Caki2 (cell line): ENCODE data around the gene NOP56. TPM values are rescaled to one million over a fixed set of nuclear protein-coding genes. Genes with fewer than 3 reads are reported as not detected.
"Not testable (repeated sequence)": the region's sequence is repeated elsewhere in the genome, so short reads cannot be mapped to it uniquely, and the experiment has no call there.

Source experiments
- DNase-seq: peaks from one replicate; pipeline ENCODE4 v3.0.0-alpha.2; 2015; ENCODE audit warnings: low read depth
- in situ Hi-C: cut with HindIII; loops from 2 replicates; pipeline ENCODE4 v1.10.0; 2016; ENCODE audit warnings: low sequenced_read_pairs, low pct_unique_long_range_greater_than_20kb, mixed read lengths
- total RNA-seq: library from RNA; depleted of rRNA; stranded (reverse); fragments of >200 nt; shearing (Covaris generic); gene quantifications from 2 replicates; pipeline ENCODE4 v1.2.3, GENCODE V29; 2014; ENCODE audit warnings: low replicate concordance

The NOP56 gene
- total RNA-seq, 1 experiment from 2014 or later, result 336 TPM

DNA sequence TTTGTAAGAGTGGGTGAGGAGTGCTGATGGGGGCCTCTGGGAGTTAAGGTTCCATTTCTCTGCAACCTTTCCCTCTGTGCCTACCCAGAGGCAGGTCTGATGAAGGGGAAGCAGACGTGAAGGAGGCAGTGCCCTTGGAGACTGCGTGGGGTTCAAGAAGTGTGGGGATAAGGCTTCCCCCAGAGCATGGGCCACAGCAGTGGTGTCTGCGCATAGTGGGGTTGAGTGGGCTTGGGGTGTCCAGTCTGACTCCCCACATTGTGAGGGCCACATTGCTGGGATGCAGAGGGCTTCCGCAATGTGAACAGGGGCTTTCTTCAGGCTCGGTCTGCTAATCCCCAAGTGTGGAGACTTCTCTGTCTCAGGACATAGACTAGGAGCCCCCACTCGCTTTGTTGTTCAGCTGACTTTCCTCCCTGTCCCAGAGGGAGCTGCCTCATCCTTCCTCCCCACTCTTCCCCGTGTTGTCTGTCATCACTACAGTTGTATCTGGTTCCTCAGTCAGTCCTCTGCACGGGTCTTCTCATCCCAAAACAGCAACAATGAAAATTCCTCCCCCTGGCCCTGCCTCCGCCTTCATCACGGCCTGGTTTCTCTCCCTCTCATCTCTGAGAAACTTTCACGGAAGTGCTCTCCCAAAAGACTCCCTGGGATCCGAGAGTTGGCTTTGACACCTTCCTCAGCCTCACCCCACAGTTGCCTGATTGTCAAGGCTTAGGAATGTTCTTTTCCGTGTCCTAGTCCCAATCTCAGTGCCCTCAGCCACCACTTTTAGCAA, 43.0 kb downstream of the NOP56 start:
- in situ Hi-C loops, result no loop called here
- no peak for DNase-seq

GRCh38 chr20:2695984-2696525, 43.6 kb downstream of the NOP56 start:
- DNase-seq, in situ Hi-C loops: not testable (repeated sequence)

- in situ Hi-C loops, result no loop called here
- DNase-seq, result no peak
Measured at GRCh38 chr20:2696646-2697045, 44.2 kb downstream of the NOP56 start.

- in situ Hi-C loops, result no loop called here
- DNase-seq, result no peak
Measured at GRCh38 chr20:2697768-2698167, 45.3 kb downstream of the NOP56 start.

DNA sequence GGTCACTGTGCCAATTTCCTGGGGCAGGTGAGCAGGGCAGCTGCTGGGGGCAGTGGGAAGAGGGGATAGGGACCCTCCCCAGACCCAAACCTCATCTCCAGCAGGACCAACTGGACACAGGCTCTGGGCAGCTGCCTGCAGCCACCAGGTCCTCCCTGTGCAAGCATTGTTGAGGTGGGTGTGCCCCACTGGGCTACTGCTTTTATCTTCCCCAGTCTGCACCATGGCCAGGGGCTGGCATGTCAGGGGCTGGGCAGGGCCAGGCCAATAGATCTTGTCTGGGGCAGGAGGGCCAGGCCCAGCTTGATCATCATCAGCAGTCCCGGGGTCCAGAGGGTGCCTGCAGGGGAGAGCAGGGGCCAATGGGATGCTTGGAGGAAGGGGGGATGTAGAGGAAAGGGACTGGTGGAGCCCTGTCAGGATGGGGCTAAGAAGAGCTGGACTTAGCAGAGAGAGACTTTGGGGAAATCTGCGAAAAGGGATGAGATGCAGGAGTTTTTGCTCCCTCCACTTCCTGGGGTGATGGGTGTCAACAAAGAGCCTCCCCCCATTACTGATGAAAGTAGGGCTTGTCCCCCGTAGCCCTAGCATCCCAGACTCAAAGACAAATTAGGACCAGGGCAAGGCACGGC, 45.9 kb downstream of the NOP56 start:
- in situ Hi-C loops, result no loop called here
- no peak for DNase-seq

GRCh38 chr20:2698912-2699311, 46.5 kb downstream of the NOP56 start:
- no peak for DNase-seq

DNA sequence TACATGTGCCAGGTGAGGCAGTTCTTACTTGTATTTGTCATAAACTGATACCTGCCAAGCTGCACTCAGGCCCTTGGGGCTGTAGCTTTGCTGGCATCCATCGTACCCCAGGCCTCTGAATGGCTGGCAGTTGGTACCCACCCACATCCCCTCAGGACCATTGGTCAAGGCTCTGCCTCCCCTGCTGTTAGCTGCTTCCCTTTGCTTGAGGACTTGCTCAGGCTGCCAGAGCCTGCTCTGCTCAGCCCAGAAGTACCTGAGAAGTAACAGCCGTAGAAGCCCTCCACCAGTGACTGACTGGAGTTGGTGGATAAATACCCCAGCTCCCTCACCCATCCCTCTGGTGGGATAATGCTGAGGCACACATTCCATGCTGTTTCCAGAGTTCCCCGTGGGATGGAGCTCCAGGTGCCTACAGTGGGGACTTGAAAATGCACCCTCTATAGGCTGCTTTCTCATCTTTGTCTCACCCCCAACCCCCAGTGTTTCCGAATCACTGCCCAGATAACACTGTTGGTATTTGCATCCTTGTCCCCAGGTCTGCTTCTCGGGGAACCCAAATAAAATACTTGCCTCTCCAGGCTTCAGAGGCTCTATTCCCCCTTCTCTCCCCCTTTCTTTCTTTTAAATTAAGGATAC, 47.5 kb downstream of the NOP56 start:
- in situ Hi-C loops, result no loop called here
- no peak for DNase-seq

More at GRCh38 chr20:2698912-2699311, 46.5 kb downstream of the NOP56 start:
- in situ Hi-C loops, result no loop called here

DNA sequence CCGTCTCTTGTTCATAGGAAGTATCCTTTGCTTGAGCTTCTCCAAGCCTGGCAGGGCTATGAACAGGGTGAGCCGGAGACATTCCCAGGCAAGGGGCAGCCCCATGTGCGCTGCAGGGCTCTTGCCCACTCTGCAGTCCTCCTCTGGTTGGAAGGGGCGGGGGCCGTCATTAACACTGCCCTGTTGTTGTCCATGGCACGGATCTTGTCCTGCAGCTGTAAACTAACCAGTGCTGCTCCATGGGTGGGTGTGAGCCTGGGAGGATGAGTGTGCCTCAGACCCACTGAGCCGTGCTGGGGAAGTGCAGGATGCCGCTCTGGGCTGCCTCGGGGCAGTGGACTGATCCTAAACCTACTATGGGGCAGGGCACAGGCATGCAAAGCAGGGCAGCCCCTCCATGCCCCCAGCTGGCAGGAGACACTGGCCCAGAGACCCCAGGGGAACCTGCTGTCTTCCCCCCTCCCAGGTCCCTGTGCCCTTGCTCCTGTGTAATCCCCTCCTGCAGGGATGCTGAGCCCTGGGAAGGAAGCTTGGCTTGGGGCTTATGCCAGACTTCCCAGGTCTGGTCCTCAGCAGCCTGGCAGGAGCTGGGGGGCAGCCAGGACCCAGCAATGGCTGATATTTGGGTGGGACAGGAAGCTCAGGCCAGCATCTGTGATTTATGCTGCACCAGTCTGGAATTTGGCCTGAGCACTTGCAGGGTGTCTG, 48.6 kb downstream of the NOP56 start:
- DNase-seq, result no peak
- in situ Hi-C loops, result no loop called here

- no peak for DNase-seq
- in situ Hi-C loops, result no loop called here
Measured at GRCh38 chr20:2701671-2702081, 49.2 kb downstream of the NOP56 start.

GRCh38 chr20:2703716-2704475, 51.5 kb downstream of the NOP56 start:
- no peak for DNase-seq
- in situ Hi-C loops, result no loop called here

DNA sequence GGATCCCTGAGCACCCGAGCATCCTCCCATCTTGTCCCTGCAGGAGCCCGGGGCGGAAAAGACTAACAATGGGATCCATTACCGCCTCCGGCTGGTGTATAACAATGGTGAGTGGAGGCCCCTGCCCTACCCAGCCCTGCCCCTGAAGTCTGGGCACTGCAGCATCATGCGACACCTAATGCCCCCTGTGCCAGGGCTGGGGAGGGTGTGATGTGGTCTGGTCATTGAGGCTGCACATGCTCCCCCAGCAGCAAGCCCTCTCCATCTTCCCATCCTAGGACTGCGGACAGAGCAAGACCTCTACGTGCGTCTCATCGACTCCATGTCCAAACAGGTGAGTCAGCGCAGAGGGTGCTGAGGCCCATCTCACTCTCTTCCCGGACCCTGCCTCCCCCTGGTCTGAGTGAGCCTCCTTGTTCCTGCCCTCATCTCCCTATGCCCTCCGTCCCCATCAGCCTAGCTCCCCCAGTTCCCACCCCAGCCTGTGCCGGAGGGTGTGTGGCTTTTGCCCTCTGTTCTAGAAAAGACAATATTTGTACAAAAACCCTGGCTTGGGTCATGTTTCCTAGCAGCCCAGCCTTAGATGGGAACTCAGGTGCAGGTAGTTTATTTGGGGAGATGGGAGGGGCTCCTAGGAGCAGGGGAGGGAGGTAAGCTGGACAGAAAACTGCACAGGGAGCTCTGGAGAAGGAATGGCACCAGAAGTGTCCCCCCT, 53.7 kb downstream of the NOP56 start:
- in situ Hi-C loops, result no loop called here
- no peak for DNase-seq

- no peak for DNase-seq
- in situ Hi-C loops, result no loop called here
Measured at GRCh38 chr20:2706688-2707352, 54.4 kb downstream of the NOP56 start.

DNA sequence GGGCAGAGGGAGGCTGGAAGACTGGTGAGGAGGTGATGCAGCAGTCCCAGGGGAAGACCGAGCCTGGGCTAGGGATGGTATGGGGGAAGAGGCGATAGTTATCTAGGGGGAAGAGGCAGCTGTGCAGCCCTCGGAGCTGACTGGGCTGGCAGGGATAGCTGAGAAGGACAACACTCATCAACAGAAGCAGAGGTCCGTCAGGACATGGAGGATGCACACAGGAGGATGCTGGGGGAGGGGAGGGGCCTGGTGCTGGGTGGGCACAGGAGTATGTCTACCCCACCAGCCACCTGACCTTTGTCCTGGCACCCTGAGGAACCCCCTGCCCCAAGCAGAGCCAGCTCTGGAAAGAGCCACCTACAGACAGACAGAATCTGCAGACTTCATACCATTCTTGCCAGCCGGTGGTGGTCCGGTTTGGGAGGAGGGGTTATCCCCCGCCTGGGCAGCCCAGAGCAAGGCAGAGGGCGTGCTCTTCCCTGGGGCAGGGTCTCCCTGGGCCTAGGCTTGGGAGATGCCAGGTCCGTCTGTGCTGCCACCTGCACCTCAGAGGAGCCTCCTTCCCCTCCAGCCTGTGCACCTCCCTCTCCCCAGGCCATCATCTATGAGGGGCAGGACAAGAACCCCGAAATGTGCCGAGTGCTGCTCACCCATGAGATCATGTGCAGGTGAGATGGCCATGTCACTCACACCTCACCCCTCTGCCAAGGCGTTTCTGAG, 55.1 kb downstream of the NOP56 start:
- no peak for DNase-seq
- in situ Hi-C loops, result no loop called here
